HG03558 (cell line): ENCODE data around the gene CEP68.
"Not testable (repeated sequence)": the region's sequence is repeated elsewhere in the genome, so short reads cannot be mapped to it uniquely, and the experiment has no call there.

Experiments
- ATAC-seq: cut with Tn5 transposase; IDR thresholded peaks from one replicate; pipeline ENCODE4 v1.9.1; 2021; ENCODE audit warnings: moderate number of reproducible peaks; ENCODE audit not compliant: unreplicated experiment; ENCODE audit errors: extremely low read depth

Gene CEP68, protein sequence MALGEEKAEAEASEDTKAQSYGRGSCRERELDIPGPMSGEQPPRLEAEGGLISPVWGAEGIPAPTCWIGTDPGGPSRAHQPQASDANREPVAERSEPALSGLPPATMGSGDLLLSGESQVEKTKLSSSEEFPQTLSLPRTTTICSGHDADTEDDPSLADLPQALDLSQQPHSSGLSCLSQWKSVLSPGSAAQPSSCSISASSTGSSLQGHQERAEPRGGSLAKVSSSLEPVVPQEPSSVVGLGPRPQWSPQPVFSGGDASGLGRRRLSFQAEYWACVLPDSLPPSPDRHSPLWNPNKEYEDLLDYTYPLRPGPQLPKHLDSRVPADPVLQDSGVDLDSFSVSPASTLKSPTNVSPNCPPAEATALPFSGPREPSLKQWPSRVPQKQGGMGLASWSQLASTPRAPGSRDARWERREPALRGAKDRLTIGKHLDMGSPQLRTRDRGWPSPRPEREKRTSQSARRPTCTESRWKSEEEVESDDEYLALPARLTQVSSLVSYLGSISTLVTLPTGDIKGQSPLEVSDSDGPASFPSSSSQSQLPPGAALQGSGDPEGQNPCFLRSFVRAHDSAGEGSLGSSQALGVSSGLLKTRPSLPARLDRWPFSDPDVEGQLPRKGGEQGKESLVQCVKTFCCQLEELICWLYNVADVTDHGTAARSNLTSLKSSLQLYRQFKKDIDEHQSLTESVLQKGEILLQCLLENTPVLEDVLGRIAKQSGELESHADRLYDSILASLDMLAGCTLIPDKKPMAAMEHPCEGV

DNA sequence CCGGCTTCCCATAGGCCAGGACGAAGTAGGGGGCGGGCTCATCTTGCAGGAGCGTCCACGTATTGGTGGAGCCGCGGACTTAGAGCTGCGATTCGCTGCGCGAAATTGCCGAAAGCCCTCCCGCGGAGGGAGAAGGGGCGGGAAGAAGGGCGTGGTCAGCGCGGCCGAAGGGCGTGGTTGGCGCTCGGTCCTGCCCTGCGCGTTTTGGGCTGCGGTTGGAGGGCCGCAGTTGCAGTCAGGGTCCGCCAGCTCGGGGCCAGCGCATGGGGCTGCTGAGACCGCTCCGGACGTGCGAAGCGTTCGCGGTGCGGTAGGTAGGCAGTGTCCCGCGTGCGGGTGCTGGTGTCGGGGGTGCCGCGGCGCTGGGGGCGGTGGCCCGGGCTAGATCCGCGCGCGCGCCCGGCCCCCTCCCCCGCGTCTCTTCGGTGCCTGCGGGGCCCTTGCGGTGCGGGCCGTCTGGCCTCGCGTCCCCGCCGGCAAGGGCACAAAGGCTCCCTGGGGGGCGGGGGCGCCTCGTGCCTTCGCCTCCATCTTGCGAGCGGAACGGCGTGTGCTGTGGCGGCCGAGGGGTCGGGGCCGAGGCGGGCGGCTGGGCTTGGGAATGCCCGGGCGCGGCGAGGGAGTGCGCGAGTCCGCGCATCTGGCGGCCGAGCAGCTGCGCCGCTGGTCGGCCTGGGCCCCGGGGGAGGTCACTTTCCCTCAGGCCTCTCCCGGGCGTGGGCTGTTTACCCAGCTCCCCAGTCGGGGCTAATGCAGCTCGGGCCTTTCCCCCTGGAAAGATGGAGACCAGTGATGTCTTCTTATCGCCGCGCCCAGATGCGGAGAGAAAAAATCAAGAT, at the start of gene CEP68:
Gene CEP68 (plus strand): TSS at position 202 of the 839 bp plus-strand sequence. CDS start 13,029 bp downstream, outside the sequence.
- peak; percentile 67 for ATAC-seq

DNA sequence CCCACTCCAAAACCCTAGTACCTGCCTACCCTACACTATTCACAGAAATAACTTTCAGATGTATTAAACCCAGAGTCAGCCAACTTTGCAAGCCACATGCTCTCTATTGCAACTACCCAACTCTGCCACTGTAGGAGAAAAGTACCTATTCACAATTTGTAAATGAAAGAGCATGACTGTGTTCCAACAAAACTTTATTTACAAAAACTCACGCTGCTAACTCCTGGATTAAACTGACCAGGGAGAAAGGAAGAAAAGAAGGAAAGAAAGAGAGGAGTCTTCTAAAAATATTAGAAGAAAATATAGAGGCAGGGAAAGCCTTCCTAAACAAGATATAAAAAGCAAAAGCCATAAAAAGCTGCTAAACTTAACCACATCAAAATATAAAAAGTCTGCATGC, 42.4 kb upstream of the CEP68 start:
- no peak for ATAC-seq

DNA sequence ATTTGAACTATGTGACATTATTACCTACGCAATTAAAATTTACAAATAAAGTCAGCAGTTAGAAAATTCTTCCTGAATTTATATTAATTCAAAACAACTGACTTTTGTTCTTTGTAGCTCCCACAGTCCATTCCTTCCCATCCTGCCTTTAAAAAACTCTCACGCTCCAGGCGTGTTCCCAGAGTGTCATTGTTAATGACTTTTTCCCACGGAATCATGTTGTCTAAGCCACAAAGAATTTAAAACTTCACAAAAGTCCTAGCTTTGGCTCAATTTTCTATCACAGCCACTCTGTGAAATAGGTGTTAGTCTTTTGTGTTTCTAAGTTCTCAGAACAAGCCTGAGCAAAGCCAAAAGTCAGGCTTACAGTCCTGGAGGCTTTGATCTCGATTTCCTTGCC, 40.5 kb upstream of the CEP68 start:
- ATAC-seq: no peak

DNA sequence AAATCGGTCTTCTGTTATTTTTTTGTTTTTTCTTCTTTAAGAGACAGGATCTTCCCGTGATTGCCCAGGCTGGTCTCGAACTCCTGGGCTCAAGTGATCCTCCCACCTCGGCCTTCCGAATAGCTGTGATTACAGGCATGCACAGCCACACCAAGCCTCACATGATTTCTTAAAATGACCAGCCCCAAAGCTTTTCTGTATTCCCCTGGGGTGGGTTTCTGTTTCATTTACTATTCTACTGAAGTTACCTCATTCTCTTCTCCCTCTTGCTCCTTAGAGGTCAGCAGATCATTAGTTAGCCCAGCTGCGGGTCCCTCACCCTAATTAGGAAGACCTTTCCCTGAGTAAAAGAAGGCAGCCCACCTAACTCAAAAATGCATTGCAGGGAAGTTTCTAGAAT, 39.4 kb upstream of the CEP68 start:
- ATAC-seq: no peak

DNA sequence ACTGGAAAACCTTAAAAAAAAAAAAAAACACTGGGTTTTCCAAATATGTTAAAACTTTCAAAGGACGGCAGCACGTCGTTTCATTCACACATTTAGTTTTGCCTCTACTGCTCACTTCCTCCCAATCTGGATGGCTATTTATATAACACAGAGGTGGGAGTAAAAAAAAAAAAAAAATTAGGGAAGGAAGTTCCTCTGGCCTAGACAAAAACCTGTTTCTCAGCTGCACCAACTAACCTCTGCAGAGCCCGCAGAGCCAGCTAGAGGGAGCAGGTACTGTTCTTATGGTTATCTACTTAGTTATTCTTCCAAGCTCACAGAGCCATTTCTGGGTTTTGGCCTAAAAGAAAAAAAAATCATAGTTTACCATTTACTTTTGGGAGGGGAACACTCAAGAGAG, 38.9 kb upstream of the CEP68 start:
- ATAC-seq: no peak

DNA sequence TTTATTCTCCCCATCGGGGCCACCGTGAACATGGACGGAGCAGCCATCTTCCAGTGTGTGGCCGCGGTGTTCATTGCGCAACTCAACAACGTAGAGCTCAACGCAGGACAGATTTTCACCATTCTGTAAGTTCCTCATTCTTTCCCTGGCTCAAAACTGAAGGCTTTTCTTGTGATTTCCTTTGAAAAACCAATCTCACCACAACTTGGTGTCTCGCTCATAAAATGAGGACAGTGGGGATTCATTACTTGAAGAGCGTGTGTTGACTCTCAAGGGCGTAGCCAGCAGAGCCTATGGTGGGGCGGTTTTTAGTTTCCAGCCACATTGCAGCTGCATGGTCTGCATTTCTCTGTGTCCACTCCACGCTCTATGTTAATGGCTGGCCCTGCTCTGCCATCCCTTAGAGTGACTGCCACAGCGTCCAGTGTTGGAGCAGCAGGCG, 38.1 kb upstream of the CEP68 start:
- ATAC-seq: no peak

DNA sequence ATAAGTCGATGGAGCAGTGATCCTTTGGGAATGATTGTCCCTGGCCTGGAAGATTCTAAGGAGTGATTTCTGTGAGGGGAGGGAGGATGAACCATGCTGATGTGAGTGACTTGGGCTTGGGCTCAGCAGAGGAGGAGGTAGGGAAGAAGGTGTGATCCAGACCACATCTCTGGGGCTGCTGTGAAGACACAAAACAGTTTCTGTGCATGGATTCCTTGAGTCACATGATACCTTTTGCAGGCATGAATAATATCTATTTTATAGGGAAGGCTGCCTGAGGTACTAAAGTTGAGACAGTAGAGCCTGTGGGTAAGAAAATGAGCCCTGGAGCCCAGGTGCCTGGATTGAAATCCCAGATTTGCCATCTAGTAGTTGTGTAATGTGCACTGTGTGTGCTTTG, 37.2 kb upstream of the CEP68 start:
- no peak for ATAC-seq

DNA sequence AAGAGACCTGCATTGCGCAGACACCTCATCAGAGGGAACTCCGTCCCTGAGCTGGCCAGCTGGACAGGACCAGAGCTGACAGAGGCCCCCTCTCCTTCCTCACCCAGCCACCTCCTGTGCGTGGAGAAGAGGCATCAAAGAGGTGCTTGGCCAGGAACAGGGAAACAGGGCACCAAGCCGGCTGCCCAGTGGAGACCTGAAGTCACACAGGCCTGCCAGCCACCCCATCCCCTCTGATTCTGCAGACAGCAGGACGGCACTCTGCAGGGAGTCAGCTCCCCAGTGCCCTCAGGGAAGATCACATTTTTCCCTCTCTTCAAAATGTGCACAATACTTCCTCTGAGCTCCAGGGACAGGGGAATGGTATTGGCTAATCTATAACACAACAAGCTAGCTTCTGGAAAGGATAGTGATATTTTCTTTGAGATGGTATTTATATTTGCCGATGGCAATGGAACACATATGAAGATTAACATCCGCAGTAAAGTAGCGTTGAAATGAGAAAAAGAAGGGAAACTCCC, 36.5 kb upstream of the CEP68 start:
- ATAC-seq: no peak

DNA sequence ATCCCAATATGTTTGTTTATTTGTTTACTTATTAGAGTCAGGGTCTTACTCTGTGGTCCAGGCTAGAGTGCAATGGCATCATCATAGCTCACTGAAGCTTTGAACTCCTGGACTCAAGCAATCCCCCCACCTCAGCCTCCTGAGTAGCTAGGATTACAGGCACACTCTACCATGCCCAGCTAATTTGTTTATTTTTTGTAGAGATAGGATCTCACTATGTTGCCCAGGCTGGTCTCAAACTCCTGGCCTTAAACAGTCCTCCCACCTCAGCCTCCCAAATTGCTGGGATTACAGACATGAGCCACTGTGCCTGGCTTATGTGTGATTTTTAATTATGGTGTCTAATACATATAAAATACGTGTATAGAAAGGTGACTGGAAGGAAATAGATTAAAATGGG, 36.0 kb upstream of the CEP68 start:
- not testable (repeated sequence) for ATAC-seq

DNA sequence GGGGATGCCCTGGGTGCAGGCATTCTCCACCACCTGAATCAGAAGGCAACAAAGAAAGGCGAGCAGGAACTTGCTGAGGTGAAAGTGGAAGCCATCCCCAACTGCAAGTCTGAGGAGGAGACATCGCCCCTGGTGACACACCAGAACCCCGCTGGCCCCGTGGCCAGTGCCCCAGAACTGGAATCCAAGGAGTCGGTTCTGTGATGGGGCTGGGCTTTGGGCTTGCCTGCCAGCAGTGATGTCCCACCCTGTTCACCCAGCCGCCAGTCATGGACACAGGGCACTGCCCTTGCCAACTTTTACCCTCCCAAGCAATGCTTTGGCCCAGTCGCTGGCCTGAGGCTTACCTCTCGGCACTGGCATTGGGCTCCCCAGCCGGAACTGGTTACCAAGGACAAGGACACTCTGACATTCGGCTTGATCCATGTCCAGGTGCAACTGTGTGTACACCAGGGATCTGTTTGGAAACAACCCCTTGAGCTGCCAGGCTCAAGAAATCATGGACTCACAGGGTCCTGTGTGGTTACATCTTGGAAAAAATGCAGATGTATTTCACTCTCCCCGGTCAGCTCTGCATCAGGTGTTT, 35.2 kb upstream of the CEP68 start:
- ATAC-seq: no peak

DNA sequence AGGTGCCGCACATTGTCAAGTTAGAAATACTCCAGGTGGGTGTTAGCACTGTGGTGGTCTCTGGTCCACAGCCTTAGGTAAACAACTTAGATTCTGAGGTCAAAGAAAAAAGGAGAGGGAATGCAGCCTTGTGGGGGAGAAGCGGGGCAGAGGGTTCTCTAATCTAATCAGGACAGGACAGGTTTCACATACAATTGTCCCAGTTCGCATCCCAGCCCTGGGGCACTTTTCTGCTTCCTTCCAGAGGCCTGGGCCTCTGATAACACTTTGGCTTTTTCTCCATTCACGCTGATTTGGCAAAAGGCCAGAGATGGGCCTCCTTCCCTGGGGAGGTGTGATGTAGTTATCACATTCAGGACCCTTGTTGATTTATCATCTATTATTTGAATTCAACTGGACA, 34.5 kb upstream of the CEP68 start:
- ATAC-seq: no peak

DNA sequence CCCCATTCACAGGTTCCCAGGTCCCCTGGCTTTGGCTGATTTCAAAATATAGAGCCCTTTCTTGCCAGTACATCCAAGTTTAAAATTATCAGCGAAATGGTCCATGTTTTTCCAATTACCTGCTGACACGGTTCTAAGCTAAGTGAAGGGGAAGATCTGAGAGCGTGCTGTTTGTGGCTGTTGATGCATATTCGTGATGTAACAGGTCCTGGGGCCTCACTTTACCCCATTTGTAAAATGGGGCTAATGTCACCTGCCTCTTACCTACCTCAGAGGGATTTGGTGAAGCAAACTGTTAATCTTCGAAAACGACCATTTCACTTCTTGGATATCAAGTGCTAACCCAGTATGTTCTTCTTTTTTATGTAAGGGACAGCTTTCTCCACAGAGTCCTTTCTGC, 34.0 kb upstream of the CEP68 start:
- ATAC-seq: no peak

DNA sequence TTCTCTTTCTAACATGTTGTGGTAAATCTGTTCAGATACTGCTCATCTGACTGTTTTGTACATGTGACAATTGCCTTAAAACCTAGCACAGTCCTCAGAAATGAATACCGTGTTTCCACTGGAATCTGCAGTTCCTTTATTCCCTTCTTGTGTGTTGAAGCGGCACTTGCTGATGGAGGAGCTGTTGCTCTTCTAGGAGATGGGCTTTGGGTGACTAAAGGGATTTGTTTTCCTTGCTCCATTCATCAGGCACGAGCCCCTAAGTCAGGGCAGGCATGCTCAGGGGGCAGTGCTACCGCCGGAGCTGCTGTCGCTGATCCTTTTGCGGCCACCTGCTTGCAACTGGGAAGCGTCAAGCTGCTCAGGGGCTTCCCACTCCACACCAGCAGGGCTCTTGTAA, 32.5 kb upstream of the CEP68 start:
- ATAC-seq: no peak

DNA sequence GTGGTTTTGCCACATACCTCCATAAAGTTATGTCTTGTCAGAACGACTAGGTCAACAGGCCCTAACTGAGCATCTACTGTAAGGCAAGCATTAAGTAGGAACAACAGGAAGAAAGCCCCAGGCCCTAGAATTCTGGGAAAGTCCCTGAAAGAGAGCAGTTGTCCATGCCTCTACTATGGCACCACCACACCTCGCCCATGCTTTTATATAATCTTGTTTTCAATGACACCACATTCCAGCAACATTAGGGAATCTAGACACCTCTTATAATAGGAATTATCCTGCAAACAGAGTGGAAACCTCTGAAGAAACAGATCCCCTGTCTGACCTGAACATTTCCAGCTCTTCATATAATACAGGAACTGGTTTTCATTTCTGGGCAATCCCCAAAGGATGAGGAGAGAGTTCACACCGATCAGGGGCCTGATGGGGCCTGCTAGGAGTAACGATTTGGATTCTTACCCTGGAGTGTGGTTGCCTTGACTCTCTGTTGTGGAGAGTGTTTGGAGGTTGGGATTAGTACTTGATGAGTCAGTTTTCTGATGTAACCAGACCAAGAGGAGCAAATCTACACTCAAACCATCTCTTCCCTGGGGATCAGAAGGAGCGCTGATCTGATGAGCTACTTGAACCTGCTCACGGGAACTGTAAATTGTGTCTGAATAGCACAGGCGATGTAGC, 31.9 kb upstream of the CEP68 start:
- no peak for ATAC-seq

DNA sequence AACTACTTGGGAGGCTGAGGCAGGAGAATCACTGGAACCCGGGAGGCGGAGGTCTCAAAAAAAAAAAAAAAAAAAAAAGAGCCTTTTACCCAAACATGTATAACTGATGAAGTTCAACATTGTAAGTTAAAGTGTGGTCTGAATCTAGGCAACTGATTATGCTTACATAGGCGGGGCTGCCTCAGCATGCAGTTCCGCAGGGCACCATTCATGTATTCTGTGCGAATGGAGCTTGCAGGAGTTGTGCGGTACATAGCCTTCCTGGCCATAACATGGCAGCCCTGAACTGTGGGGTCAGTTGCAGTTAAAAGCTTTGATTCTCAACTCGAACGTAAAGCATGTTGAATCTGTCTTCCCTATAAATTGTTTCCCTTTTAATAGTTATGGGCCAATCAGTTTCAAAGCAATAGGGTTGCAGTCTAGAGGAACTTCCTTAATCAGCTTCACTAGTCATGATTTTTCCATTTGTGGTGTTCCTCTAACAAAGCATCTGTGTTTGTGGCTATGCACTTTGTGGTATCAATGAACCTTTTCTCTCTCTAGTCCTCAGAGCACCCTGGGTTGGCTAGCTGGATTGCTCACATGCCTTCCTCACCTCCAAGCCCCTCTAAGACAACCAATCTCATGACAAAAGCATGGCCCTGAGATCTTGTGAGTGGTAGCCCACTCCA, 30.6 kb upstream of the CEP68 start:
- ATAC-seq: no peak

DNA sequence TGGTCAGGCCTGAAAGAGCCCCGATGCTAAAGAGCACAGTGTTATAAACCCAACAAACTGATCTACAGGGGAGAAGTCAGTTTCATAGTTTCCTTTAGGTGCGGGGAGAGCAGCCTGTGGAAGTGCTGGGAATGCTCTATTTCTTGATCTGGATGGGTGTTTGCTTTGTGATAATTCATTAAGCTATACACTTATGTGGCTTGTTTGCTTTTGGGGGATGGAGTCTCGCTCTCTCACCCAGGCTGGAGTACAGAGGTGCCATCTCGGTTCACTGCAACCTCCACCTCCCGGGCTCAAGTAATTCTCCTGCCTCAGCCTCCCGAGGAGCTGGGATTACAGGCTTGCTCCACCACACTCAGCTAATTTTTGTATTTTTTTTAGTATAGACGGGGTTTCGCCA, 30.1 kb upstream of the CEP68 start:
- no peak for ATAC-seq

DNA sequence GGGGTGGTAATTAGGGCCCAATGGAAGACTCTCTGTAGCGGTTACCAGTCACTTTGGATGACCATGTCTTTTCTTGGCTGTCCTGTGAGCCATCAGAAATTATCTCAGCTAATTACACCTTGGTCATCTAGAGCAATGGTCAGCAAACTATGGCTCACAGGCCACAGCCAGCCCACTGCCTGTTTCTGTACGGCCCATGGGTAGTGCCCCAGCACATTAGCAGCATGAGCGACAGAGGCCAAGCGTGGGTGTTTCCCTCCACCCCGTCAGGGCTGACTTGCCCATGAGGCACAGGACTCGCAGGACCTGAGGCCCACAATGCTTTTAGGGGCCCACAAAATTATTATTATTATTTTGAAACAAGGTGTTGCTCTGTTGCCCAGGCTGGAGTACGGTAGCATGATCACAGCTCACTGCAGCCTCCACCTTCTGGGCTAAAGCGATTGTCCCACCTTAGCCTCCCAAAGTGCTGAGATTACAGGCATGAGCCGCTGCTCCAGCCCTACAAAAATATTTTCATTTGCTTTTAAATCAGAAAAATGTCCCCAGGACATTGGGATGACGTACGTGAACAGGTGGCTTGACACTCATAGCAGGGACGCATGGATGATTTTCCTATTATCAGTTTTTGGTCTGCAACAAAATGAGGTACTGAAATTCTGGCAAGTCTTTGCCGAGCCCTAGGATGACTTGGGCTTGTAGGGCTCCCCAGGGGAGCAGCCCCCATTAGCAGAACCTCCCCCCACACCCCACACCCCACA, 29.3 kb upstream of the CEP68 start:
- ATAC-seq: no peak

DNA sequence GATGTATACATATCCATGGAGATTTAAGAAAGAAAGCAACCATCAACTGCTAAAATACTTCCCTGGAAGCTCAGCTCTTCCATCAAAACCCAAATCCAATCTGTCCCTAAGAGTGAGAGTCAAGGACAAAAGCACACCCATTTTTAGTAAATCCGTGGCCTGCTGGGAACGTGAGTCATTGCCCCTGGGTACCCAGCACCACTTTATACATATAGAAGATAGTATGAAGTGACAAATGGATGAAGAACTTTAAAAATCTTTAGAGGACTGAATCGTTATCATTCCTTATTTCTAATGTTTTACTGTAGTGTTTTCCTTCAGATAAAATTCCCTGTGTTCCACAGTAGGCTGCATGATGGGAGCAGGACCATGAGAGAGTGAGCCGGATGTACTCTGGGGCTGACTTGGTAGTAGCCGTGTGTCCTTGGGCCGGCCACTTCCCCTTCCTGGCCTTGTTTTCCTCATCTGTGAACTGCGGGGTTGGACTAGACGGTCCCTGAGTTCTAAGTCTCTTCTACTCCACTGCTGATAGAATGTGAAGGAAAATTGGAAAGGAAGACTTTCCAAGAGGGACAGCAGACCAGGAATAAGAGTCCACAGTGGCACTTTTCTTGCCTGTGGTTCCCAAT, 28.5 kb upstream of the CEP68 start:
- ATAC-seq: no peak
